Measurements from ENCODE around the gene FAM98C.
"Not testable (repeated sequence)": the region's sequence is repeated elsewhere in the genome, so short reads cannot be mapped to it uniquely, and the experiment has no call there.

FAM98C gene

DNA sequence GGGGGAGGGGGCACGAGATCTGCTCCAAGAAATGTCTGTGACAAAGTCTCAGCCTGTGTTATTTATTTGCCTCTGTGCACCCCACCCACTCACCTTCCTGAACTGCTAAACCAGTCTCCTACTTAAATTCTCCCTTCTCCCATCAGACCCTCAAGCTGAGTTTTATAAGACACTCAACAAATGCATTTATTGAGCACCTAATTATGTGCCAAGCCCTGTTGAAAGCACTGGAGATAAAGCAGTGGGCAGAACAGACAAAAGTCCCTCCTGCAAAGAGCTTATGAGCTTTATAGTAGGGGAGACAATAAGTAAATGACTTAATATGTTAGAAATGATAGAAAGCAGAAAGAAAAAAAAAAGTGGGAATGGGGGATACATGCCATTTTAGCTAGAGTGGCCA lies 3.4 kb upstream of the FAM98C start:
- no peak for DNase-seq

DNA sequence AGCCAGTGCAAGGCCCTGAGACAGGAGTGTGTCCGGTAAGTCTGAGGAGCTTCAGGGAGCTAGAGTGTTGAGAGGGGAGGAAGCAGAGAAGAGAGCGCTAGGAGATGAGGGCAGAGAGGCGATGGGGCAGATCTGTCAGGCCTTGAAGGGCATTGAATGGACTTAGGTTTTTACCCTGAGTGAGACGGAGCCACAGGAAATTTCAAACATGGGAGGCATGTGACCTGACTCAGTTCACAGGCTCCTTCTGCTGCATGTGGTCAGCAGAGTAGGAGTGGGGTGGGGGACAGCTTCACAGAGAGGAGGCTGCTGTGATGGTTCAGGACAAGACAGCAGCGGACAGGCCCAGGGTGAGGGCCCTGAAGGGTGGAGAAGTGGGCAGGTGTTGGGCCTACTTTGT lies 2.5 kb upstream of the FAM98C start:
- no peak for DNase-seq

GRCh38 chr19:38401148-38401547 lies 1.7 kb upstream of the FAM98C start:
- DNase-seq: no peak

GRCh38 chr19:38402623-38402966 lies 298 bp upstream of the FAM98C start:
- no peak for DNase-seq

DNA sequence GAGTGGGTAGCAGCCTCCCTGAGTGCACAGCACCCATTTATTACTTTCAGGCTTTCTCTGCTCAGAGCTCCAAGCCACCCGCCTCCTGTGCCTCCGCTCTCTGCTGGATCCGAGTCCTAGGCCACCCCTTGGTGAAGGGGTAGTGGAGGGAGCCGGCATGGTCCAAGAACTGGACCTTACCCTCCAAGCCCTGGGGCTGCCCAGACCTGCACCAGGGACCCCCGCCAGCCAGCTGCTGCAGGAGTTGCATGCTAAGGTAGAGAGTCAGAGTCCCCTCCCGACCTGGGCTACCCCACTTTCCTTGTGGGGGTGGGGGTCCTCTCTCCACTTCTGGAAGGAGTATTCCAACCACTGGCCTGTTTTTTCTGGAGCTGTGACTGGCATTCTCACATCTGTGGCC lies 2.0 kb downstream of the FAM98C start:
- no peak for DNase-seq

DNA sequence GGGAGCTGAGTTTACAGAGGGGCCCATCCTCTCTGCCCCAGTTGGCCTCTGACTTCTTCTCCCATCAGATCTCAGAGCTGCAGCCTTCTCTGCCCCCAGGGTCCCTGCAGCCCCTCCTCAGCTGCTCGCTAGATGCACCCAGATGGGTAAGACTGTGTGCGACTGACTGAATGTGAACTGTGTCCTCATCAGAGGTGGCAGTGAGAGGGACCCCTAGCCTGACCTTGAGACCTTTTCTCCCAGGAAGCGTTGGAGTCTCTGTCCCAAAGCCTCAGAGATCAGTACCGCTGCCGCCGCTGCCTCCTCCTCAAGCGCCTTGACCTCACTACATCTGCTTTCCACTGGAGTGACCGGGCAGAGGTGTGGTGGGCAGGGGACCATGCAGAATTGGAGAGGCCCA lies 2.4 kb downstream of the FAM98C start:
- no peak for DNase-seq

DNA sequence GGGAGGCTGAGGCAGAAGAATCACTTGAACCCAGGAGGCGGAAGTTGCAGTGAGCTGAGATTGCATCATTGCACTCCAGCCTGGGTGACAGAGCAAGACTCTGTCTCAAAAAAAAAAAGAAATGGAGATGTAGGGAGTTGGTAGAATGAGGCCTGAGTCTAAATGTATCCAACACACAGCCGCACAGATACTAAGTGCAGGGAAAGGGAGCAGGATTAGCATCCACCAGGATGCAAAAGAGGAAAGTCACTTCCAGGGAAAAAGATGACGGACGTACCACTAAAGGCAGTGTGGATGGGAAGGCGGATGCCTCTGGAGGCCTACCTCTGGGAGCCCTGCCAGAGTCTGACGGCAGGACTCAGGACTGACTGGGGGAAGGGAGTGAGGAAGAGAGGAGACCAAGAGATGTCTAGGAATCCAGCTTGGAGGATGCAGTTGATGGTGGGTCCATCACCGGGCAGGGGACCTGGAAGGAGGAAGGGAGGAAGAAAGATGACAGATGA lies 6.8 kb downstream of the FAM98C start:
- DNase-seq: no peak

- DNase-seq: not testable (repeated sequence)
These were observed 7.5 kb downstream of the FAM98C start for GRCh38 chr19:38410407-38410806.

- no peak for DNase-seq
These were observed 8.3 kb downstream of the FAM98C start for GRCh38 chr19:38411041-38411712.

DNA sequence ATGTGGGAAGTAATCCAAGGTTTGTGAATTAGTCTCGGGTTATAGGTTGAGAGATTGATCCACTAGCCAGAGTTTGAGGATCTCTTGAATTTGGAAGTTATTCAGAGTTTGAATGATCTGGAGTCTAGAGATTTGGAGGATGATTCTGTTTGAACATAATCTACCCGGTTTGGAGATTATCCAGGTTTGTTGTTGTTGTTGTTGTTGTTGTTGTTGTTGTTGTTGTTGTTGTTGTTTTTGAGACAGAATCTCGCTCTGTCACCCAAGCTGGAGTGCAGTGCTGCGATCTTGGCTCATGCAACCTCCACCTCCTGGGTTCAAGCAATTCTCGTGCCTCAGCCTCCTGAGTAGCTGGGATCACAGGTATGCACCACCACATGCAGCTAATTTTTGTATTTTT lies 9.0 kb downstream of the FAM98C start:
- DNase-seq: not testable (repeated sequence)

GRCh38 chr19:38412491-38412890 lies 9.6 kb downstream of the FAM98C start:
- no peak for DNase-seq

DNA sequence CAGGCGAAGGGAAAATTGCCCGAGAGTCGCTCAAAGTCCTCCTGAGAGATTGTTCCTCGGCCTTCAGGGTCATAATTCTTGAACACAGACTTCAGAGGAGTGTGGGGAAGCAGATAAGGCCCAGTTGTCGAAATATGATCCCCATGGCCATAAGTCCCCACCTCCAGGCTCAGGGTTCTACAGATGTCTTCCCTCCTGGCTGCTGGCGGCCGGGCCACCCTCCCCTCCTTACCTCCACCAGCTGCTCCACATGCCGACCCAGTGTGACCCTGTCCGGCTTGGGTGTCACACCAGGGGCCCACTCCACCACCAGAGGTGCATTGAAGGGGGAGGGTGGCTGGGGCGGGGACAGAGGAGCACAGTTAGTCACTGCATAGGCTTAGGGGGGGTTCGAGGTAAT lies 10.1 kb downstream of the FAM98C start:
- DNase-seq: no peak

- no peak for DNase-seq
These were observed 10.5 kb downstream of the FAM98C start for GRCh38 chr19:38413416-38413815.

GRCh38 chr19:38417146-38417543 lies 14.3 kb downstream of the FAM98C start:
- DNase-seq: no peak

GRCh38 chr19:38417544-38418506 lies 14.9 kb downstream of the FAM98C start:
- peak; percentile 82 for DNase-seq

DNA sequence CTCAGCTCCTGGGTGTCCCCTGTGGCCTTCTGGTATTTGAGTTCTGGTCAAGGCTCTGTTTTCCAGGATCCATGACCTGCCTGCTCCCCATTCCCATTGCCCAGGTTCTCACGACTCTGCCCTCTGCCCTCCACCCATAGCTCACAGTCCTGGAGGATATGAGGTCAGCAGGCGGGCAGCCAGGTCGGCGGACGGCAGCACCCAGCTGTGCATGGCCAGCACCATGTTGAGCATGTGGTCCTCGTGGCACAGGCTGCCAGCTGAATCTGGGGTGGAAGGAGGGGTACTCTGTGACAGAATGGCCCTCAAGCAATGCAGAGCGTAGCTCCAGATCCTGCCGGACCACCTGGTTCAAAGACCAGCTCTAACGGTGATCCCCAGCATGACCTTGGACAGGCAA lies 18.0 kb downstream of the FAM98C start:
- no peak for DNase-seq

GRCh38 chr19:38421856-38422255 lies 19.0 kb downstream of the FAM98C start:
- DNase-seq: no peak

- no peak for DNase-seq
These were observed 19.5 kb downstream of the FAM98C start for GRCh38 chr19:38422438-38422837.

DNA sequence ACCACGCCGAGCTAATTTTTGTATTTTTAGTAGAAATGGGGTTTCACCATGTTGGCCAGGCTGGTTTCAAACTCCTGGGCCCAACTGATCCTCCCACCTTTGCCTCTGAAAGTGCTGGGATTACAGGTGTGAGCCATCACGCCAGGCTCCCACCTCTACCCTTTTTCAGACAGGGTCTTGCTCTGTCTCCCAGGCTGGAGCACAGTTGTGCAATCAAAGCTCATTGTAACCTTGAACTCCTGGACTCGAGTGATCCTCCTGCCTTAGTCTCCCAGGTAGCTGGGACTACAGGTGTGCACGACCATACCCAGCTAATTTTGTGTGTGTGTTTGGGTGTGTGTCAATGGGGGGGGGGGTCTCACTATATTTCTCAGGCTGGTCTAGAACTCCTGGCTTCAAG lies 21.4 kb downstream of the FAM98C start:
- DNase-seq: no peak

GRCh38 chr19:38425222-38425809 lies 22.4 kb downstream of the FAM98C start:
- no peak for DNase-seq

GRCh38 chr19:38425810-38426466 lies 23.0 kb downstream of the FAM98C start, which contains the start of gene RASGRP4:
RASGRP4 (minus strand) TSS chr19:38426219; CDS start chr19:38426091, 128 bp downstream.
- DNase-seq: peak; percentile 71

DNA sequence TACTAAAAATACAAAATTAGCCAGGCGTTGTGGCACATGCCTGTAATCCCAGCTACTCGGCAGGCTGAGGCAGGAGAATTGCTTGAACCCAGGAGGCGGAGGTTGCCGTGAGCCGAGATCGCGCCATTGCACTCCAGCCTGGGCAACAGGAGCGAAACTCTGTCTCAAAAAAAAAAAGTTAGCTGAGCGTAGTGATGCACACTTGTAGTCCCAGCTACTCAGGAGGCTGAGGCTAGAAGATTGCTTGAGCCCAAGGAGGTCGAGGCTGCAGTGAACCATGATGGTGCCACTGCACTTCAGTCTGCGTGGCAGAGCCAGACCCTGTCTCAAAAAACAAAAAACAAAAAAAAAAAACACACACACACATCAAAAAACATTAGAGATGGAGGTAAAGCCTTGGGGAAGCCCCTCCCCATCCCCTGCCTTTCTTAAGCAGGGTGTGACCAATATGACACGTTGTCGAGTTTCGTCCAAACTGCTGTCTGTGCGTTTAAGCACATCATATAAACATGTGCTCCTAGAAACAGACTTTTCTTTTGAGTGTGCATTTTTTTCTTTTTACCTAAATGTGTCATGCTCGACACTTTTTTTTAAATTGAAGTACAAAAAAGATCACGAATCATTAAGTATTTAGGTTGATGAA lies 24.3 kb downstream of the FAM98C start:
- peak; percentile 79 for DNase-seq
